Peyer's patch (tissue), 4 donors: ENCODE results near the gene IRAK1. TPM values are rescaled to one million over a fixed set of nuclear protein-coding genes. Genes with fewer than 3 reads are reported as not detected.

ENCODE experiments used
- DNase-seq, 3 donors: peaks; one replicate each; pipeline ENCODE4 v3.0.0-alpha.2; 2017 to 2019
- H3K27ac ChIP-seq, 4 donors: fragments of 200-600 bp; sonication (generic); one replicate each; pipeline ENCODE4 v1.5.1; 2016 to 2019
- H3K27me3 ChIP-seq, 2 donors: fragments of 200-600 bp; sonication (generic); one replicate each; pipeline ENCODE4 v1.5.1; 2019
- H3K36me3 ChIP-seq, 3 donors: fragments of 200-600 bp; sonication (generic); one replicate each; pipeline ENCODE4 v1.5.1; 2016 to 2019
- H3K4me1 ChIP-seq, 4 donors: fragments of 200-600 bp; sonication (generic); one replicate each; pipeline ENCODE4 v1.5.1; 2016 to 2019
- H3K4me3 ChIP-seq, 4 donors: fragments of 200-600 bp; sonication (generic); 1 replicate in 3 of 4; 2 replicates in 1 of 4; pipeline ENCODE4 v1.5.1; 2016 to 2019; ENCODE audit warnings: mild to moderate bottlenecking in 1 of 4
- H3K9me3 ChIP-seq, 4 donors: fragments of 200-600 bp; sonication (generic); one replicate each; pipeline ENCODE4 v1.5.1; 2016 to 2019; ENCODE audit warnings: mild to moderate bottlenecking in 1 of 4
- POLR2A ChIP-seq, 2 donors: fragments of 450-650 bp; IDR thresholded peaks; one replicate each; pipeline ENCODE4 v1.5.1; 2017; ENCODE audit warnings: antibody characterized with exemption in 2 of 2, mild to moderate bottlenecking in 2 of 2, moderate library complexity in 2 of 2
- total RNA-seq, 4 donors: library from RNA; depleted of rRNA; stranded (reverse); fragments of >200 nt; gene quantifications; one replicate each; pipeline ENCODE4 v1.1.0, GENCODE V29; 2016
- TF ChIP-seq, protein P1 (sequence below), 6 experiments: fragments of 450-650 bp in 4 of 6; fragments of 200-600 bp in 2 of 6; sonication (generic) in 1 of 6; IDR thresholded peaks; one replicate each; pipeline ENCODE4 v1.5.1; 2017 to 2019; ENCODE audit warnings: antibody characterized with exemption in 6 of 6, mild to moderate bottlenecking in 3 of 6, moderate library complexity in 1 of 6

Gene IRAK1
- total RNA-seq, 4 donors from 2014 or later = 111 to 150 (median 122) TPM

DNA sequence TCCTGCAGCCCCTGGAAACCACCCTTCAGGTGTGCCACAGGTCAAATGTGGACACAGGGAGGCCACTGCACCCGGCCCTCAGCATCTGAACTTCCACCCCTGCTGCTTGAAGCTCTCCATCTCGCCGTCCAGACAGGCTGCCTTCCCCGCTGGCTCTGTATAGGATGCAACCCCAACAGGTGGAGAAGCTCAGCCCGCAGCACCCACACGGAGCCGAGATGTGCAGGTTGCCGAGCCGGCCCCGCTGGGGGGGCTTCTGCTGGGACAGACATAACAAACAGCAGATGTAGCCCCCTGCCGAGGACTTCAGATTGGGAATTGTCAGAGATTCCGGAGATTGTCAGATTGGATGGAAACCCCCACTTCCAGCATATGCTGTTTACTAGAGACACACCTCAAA lies 26.6 kb downstream of the IRAK1 start:
- no peaks in the 10 kb centered on the region for H3K9me3 ChIP-seq
- H3K36me3 ChIP-seq = no peaks in the 10 kb centered on the region
- H3K4me1 ChIP-seq = no peaks in the 10 kb centered on the region
- no peak overlapping the region for H3K27ac ChIP-seq
- H3K4me3 ChIP-seq = no peak overlapping the region
- no peak for DNase-seq
- no peak for TF ChIP-seq POLR2A (IDR thresholded peaks at IDR 0.05)
- TF ChIP-seq, protein P1, sequence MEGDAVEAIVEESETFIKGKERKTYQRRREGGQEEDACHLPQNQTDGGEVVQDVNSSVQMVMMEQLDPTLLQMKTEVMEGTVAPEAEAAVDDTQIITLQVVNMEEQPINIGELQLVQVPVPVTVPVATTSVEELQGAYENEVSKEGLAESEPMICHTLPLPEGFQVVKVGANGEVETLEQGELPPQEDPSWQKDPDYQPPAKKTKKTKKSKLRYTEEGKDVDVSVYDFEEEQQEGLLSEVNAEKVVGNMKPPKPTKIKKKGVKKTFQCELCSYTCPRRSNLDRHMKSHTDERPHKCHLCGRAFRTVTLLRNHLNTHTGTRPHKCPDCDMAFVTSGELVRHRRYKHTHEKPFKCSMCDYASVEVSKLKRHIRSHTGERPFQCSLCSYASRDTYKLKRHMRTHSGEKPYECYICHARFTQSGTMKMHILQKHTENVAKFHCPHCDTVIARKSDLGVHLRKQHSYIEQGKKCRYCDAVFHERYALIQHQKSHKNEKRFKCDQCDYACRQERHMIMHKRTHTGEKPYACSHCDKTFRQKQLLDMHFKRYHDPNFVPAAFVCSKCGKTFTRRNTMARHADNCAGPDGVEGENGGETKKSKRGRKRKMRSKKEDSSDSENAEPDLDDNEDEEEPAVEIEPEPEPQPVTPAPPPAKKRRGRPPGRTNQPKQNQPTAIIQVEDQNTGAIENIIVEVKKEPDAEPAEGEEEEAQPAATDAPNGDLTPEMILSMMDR (IDR thresholded peaks at IDR 0.05) = no peak
- H3K27me3 ChIP-seq = no peaks in the 10 kb centered on the region

DNA sequence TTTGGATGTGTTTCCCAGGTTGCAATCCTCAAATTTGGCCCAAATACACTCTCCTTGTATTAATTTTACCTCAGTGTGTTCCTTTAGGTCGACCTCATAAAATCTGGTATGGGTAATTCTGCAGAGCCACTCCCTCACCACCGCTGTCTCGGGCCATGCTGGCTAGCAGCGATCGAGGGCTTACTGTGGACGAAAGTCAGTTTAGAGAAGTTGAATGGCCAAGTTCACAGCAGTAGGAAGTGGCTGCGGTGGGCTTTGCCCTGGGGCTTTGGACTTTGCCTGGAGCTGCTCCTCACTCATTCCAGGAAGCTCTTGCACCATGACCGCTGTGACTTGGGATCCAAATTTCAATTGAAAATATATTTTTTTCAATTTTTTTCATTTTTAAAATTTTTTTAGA lies 27.5 kb downstream of the IRAK1 start:
- Histone ChIP-seq H3K36me3 (no peaks in the 10 kb centered on the region), H3K4me3 (no peak overlapping the region), H3K27ac (no peak overlapping the region), H3K9me3 (no peaks in the 10 kb centered on the region), H3K27me3 (no peaks in the 10 kb centered on the region), H3K4me1 (no peaks in the 10 kb centered on the region)
- no peak for DNase-seq
- TF ChIP-seq, protein P1 (IDR thresholded peaks at IDR 0.05) = no peak
- TF ChIP-seq POLR2A (IDR thresholded peaks at IDR 0.05) = no peak

DNA sequence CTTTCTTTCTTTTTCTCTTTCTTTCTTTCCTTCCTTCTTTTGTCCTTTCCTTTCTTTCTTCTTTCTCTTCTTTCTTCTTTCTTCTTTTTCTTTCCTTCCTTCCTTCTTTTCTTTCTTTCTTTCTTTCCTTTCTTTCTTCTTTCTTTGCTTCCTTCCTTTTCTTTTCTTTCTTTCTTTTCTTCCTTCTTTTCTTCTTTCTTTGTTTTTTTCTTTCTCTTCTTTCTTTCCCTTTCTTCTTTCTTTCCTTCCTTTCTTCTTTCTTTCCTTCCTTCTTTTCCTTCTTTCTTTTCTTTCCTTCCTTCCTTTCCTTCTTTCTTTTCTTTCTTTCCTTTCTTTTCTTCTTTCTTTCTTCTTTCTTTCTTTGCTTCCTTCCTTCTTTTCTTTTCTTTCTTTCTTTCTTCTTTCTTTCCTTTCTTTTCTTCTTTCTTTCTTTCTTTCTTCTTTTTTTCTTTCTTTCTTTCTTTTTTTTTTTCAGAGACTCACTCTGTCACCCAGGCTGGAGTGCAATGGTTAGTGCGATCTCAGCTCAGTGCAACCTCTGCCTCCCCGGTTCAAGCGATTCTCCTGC lies 28.6 kb downstream of the IRAK1 start:
- no peaks in the 10 kb centered on the region for H3K36me3 ChIP-seq
- H3K4me3 ChIP-seq = no peak overlapping the region
- H3K27ac ChIP-seq = no peak overlapping the region
- no peaks in the 10 kb centered on the region for H3K4me1 ChIP-seq
- no peaks in the 10 kb centered on the region for H3K9me3 ChIP-seq
- TF ChIP-seq, protein P1 (IDR thresholded peaks at IDR 0.05) = no peak
- TF ChIP-seq POLR2A (IDR thresholded peaks at IDR 0.05) = no peak
- no peaks in the 10 kb centered on the region for H3K27me3 ChIP-seq
- DNase-seq = no peak

DNA sequence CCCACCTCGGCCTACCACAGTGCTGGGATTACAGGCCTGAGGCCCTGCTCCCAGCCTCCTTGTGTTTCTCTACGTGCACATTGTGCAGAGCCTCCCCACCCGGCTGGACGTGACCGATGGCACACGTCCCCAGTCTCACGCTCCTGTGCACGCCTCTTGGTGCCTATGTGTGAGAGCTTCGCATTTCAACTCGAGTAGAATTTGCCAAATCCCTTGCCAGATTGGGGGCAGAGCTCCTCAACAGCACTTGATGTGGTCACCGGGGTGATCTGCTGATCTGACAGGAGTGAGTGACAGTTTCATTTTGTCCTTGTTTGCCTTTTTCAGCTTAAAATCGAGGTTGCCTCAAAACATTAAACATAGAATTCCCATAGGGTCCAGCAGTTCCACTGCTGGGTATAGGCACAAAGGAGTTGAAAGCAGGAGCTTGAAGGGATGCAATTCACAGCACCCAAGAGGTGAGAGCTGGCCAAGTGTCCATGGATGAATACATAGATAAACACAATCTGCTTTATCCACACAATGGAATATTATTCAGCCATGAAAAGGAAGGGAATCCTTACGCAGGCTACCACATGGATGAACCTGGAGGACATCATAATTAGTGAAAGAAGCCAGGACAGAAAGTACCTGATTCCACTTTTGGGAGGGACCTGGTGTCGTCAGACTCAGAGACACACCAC lies 29.6 kb downstream of the IRAK1 start:
- H3K9me3 ChIP-seq = no peaks in the 10 kb centered on the region
- H3K27me3 ChIP-seq = no peaks in the 10 kb centered on the region
- no peak for TF ChIP-seq POLR2A (IDR thresholded peaks at IDR 0.05)
- TF ChIP-seq, protein P1 (IDR thresholded peaks at IDR 0.05) = no peak
- DNase-seq = no peak
- no peaks in the 10 kb centered on the region for H3K36me3 ChIP-seq
- H3K4me1 ChIP-seq = peaks cover 0 to 3% (median 0%) of the 10 kb centered on the region in 4 donors
- no peak overlapping the region for H3K4me3 ChIP-seq
- H3K27ac ChIP-seq = no peak overlapping the region

DNA sequence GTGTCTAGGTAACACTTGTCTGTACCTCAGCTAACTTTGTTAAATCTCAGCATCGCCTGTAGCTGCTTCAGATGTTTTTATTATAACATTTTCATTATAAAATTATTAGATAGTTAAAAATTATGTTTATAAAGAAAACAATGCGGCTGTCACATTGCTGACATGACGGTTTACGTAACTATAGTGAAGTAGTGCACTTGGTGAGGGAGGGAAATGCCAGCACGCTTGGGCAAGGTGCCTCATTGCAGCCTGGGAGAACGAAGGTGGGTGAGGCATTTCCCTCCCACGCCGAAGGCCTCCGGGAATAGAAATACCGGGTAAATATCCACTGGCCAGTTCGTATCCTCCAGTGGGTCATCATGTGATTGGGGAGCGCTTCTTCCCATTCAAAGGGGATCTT lies 31.2 kb downstream of the IRAK1 start:
- peaks cover 0 to 10% (median 2%) of the 10 kb centered on the region in 4 donors for H3K4me1 ChIP-seq
- no peak overlapping the region for H3K27ac ChIP-seq
- H3K4me3 ChIP-seq = no peak overlapping the region
- no peaks in the 10 kb centered on the region for H3K9me3 ChIP-seq
- H3K27me3 ChIP-seq = no peaks in the 10 kb centered on the region
- TF ChIP-seq, protein P1 (IDR thresholded peaks at IDR 0.05) = no peak
- no peak for TF ChIP-seq POLR2A (IDR thresholded peaks at IDR 0.05)
- no peaks in the 10 kb centered on the region for H3K36me3 ChIP-seq
- no peak for DNase-seq
